ENCODE measurements around the gene FADS2.

DNA sequence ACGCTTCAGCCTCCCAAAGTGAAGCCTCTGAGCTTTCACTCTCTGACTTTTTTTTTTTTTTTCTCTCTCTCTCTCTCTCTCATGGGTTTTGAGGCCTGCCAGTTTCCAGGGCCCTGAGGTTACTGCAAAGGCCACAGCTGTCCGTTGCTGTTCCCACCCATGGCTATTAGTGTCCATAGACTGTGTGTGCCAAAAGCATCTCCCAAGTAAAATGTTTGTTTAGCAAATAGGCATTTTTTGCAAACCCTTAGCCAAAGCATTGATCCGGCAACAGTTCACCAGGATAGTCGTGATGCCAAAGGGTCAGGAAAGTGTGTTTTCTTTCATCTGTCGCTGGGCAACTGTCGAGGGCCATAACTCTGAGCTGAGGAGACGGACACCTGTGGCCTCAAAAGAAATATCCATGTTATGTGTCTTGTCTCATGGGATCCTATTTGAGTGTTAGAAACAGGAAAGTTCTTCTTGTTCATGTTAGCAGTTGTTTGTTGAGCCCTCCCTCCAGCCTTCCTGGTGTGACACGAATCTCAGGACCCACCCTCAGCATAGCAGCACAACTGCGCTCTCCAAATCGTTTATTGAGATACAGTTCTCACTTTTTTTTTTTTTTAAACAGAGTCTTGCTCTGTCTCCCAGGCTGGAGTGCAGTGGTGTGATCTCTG lies 18.4 kb downstream of the FADS2 start:
- TF ChIP-seq, protein P1, sequence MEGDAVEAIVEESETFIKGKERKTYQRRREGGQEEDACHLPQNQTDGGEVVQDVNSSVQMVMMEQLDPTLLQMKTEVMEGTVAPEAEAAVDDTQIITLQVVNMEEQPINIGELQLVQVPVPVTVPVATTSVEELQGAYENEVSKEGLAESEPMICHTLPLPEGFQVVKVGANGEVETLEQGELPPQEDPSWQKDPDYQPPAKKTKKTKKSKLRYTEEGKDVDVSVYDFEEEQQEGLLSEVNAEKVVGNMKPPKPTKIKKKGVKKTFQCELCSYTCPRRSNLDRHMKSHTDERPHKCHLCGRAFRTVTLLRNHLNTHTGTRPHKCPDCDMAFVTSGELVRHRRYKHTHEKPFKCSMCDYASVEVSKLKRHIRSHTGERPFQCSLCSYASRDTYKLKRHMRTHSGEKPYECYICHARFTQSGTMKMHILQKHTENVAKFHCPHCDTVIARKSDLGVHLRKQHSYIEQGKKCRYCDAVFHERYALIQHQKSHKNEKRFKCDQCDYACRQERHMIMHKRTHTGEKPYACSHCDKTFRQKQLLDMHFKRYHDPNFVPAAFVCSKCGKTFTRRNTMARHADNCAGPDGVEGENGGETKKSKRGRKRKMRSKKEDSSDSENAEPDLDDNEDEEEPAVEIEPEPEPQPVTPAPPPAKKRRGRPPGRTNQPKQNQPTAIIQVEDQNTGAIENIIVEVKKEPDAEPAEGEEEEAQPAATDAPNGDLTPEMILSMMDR (IDR thresholded peaks at IDR 0.05): no peak
- TF ChIP-seq POLR2A (IDR thresholded peaks at IDR 0.05): no peak
